GM21390 (cell line): ENCODE measurements around the gene MAGEA9.
"Not testable (repeated sequence)": the region's sequence is repeated elsewhere in the genome, so short reads cannot be mapped to it uniquely, and the experiment has no call there.

Experiments used
- ATAC-seq: cut with Tn5 transposase; IDR thresholded peaks from one replicate; pipeline ENCODE4 v1.9.1; 2021; ENCODE audit not compliant: unreplicated experiment

MAGEA9 gene

DNA sequence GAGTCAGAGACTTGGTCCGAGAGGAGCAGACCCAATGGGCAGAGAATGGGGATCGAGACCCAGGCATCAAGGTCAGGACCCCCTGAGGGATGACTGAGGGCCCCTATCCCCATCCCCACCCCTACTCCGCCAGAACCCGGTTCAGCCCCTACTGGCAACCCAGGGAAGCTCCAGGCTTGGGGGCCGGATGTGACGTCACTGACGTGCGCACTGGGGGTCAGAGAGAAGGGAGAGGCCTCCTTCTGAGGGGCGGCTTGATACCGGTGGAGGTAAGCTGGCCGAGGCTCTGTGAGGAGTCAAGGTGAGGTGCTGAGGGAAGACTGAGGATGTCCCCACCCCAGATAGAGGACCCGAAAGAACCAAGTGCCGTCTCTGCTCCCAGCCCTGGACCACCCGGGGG is at the start of gene MAGEA9:
MAGEA9 (plus strand) TSS at position 204 of the 400 bp plus-strand sequence. CDS start 4,281 bp downstream, outside the sequence.
- ATAC-seq: not testable (repeated sequence)

- not testable (repeated sequence) for ATAC-seq
Measured at GRCh38 chrX:149742269-149742668, 39.5 kb upstream of the MAGEA9 start.

- not testable (repeated sequence) for ATAC-seq
Measured at GRCh38 chrX:149746390-149747007, 35.2 kb upstream of the MAGEA9 start.

DNA sequence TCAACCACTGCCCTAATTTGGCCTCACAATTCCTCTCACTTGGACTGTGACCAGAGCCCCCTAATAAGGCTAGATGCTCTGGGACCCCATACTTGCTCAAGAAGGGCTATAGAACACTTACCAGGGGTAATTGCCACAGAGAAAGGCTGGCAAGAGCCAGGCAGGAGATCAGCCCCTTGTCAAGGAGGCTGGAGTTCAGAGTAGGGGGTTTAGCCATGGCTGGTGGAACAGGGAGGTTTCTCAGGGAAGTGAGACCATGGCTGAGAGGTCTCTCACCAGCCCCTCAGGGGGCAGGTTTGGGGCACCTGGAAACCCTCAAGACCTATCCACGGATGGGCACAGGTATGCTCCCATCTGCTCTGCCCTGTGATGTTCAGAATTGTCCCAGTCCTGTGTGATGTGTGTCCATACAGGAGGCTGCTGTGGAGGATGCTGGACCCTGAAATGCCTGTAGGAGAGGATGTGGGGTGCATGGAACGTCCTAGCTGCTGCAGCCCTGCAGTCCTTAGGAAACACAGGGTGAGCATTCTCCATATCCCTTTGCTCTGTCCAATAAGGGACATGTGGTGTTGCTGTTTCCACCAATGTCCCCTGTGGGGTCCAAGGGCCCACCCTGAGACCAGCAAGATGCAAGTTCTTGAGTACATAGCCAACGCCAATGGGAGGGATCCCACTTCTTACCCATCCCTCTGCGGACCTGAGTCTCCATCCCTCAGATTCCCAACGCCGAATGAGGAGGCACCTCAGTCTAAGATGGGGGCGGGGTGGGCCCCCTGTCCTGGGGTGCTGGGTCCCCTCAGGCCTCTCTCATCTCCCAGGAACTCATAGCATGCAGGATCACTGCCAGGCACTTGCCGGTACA is 24.3 kb upstream of the MAGEA9 start:
- no peak for ATAC-seq

GRCh38 chrX:149758068-149758714 is 23.5 kb upstream of the MAGEA9 start:
- no peak for ATAC-seq

DNA sequence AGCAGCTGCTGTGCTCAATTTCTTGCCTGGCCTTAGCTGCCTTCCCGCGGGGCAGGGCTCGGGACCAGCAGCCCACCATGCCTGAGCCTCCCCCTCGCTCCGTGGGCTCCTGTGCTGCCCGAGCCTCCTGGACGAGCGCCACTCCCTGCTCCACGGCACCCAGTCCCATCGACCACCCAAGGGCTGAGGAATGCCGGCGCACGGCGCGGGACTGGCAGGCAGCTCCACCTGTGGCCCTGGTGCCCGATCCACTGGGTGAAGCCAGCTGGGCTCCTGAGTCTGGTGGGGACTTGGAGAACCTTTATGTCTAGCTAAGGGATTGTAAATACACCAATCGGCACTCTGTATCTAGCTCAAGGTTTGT is 23.0 kb upstream of the MAGEA9 start:
- not testable (repeated sequence) for ATAC-seq

- ATAC-seq: no peak
Measured at GRCh38 chrX:149759824-149760223, 21.9 kb upstream of the MAGEA9 start.

- ATAC-seq: no peak
Measured at GRCh38 chrX:149760965-149761364, 20.8 kb upstream of the MAGEA9 start.

- ATAC-seq: not testable (repeated sequence)
Measured at GRCh38 chrX:149761858-149762674, 19.7 kb upstream of the MAGEA9 start.

DNA sequence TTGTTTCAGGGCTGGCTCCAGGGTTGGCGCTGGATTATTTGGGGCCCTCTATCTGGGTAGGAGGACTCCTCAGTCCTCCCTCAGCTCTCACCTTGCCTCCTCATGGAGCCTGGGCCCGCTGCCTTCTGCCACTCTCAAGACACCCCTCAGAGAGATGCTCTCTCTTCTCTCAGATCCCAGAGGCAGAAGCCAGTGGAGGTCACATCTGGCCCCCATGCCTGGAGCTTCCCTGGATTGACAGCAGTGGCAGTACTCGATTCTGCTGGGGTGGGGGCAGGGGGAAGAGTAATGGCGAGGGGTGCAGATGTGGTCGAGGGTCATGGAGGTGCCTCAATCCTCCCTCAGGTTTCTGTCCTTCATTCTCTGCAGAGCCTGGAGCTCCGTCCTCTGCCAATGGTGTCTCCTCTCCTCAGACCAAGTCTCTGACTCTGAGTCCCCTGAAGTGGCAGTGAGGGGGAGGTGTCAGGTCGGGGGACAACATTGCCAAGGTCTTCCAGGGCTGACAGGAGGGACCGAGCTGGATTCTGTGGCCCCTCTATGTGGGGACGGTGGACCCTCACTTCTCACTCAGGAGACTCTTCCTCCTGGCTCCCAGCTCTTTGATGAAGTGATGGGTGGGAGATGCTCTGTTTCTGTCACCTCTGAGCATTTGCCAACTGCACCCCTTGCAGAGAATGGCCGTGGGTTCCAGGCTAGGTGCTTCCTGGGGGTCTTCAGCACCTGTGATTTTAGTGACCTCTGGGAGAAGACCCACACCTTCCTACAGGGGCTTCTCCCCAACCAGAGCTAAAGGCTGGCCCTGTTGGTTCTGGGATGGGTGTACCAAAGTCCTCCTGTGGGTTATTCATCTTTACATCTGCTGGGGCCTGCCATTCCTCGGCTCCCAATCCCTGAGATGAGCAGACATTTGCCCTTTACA is 18.8 kb upstream of the MAGEA9 start:
- ATAC-seq: no peak

GRCh38 chrX:149770344-149770743 is 11.4 kb upstream of the MAGEA9 start:
- not testable (repeated sequence) for ATAC-seq

GRCh38 chrX:149773026-149773425 is 8.7 kb upstream of the MAGEA9 start:
- not testable (repeated sequence) for ATAC-seq

- not testable (repeated sequence) for ATAC-seq
Measured at GRCh38 chrX:149773768-149774167, 8.0 kb upstream of the MAGEA9 start, which contains the start of gene HSFX1. HSFX1 (plus strand) TSS chrX:149774068; CDS start chrX:149774682, 614 bp downstream.

DNA sequence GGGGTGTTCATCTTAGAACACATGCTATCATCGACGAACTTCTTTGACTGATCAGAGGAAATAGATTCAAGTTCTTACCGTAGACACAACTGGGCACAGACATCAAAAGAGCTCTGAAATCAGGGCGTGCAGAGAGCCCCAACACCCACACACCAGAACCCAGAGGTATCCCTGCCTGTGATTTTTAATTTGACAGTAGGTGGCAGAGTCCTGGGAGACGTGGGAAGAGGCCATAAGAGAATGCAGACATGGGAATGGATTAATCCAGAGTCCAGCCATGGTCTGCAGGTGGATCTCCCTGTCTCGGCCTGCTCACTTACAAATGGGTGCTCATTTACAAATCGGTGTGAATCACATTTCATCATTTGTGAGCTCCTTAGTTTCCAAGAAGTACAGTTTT is 3.7 kb upstream of the MAGEA9 start:
- ATAC-seq: not testable (repeated sequence)

DNA sequence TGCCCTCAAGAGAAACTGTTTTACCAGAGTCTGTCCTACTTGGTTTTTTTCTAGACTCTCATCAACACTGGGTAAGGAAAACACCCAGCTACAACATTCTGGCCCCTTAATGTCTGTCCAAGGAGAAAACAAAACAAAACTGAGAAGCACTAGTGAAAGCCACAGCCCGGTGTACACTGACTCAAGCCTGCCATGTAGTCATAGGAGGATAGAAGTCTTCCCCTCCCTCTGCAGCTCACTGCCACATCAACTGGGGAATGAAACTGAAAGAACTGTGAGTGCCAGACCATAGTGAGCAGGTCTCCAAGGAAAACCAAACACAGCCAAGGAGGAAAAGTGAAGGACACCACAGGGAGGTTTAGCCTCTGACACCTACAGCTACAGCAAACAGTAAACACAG is 13.8 kb downstream of the MAGEA9 start:
- ATAC-seq: peak; percentile 100

DNA sequence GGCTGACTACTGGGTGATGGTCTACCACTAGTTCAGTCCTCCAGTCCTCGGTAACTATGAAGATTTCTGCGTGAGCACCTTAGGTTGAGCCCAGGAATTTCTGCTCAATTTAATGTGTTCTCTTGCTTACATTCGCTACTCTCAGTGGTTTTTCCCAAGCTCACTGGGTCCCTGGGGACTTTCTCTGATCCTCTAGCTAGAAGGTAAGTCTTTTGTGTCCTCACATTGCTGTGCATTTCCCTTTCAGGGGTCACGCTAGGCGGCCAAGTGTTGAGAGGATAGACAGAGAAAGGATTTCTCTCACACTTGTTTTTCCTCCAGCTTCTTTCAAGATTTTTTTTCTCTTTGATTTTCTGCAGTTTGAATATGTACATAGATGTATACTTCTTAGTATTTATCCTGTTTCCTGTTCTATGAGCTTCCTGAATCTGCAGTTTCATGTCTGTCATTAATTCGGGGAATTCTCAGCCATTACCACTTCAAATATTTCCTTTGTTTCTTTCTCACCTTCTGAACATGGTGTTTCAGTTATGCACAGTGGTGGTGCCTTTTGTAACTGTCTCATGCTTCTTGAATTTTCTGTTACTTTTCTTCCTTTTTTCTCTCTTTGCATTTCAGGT is 17.5 kb downstream of the MAGEA9 start:
- ATAC-seq: no peak

DNA sequence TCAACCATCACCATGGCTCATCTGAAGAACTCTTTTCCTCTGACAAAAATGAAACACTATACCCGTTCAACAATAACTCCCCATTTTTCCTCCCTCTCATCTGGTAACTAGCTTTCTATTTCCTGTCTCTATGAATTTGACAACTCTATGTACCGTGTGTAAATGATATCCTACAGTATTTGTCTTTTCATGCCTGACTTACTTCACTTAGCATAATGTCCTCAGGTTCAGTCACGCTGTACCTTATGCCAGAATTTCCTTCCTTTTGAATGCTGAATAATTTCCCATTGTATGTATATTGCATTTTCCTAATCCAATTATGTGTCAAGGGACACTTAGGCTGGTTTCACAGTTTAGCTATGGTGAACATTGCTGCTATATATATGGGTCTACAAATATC is 18.2 kb downstream of the MAGEA9 start:
- ATAC-seq: no peak

DNA sequence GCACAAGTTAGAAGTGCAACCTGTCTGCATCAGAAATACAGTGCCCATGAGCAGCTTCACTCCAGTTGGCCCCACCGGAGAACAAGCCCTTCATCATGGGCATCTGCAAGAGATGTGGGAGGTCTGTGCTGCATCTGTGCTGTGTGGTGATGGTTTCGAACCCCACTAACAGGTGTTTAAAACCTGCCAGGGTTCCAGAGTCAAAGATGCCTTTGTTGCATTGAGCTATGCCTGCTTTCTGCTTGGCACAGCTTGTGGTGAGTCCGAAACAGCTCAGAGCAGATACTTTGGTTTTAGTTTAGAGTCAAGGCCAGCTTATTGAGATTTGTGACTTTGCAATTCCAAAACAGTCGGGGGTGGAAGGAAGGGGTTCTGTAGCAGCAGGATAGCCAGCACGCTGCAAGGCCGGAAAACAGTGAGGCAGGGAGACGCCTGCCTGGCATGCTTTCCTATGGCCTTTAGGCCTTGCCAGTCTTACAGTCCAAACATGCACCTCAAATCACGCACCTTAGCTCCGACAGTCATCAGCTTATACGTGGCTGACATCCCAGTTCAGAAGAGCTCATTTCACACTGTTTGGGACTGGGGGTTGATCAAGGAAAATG is 21.8 kb downstream of the MAGEA9 start:
- no peak for ATAC-seq

GRCh38 chrX:149804102-149804501 is 22.4 kb downstream of the MAGEA9 start:
- no peak for ATAC-seq
